Activated CD4-positive, alpha-beta T cell treated with anti-CD3 and anti-CD28 coated beads, Interleukin-2, amount 50 U/mL, for 4 hours (primary cell): Measurements from ENCODE around the gene SIGLEC1.

Source experiments
- DNase-seq, 2 experiments: peaks; one replicate each; pipeline ENCODE4 v3.0.0-alpha.2; 2020

SIGLEC1 gene

DNA sequence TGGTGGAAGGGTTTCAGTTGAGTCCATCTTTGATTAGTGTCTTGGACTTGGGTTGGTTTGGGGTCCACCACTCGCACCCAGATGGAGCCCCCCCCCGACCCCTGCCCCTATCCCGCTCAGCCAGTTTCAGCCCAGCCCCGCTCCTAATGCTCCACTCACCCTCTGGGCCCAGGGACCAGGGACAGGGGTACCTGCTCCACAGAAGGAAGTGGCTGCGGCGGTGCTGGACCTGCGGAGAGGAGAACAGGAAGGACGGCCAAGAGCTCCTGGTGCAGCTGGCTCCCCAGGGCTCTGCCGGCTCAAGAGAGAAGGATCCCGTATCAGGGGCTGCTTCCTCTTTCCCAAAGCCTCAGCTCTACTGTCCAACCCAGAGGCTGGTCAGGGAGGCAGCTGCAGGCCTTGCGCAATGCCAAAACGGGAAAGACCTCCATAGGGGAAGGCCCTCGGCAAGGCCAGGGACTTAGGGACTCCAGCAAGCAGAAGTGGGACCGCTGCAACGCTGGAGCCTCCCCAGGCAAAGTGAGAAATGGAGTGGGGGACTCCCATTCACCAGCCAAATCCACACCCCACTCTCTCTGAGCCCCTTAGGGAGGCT is at the start of gene SIGLEC1:
Gene SIGLEC1 (minus strand): TSS at position 322 of the 595 bp plus-strand sequence. CDS start 5,472 bp downstream, outside the sequence.
- DNase-seq: no peak

DNA sequence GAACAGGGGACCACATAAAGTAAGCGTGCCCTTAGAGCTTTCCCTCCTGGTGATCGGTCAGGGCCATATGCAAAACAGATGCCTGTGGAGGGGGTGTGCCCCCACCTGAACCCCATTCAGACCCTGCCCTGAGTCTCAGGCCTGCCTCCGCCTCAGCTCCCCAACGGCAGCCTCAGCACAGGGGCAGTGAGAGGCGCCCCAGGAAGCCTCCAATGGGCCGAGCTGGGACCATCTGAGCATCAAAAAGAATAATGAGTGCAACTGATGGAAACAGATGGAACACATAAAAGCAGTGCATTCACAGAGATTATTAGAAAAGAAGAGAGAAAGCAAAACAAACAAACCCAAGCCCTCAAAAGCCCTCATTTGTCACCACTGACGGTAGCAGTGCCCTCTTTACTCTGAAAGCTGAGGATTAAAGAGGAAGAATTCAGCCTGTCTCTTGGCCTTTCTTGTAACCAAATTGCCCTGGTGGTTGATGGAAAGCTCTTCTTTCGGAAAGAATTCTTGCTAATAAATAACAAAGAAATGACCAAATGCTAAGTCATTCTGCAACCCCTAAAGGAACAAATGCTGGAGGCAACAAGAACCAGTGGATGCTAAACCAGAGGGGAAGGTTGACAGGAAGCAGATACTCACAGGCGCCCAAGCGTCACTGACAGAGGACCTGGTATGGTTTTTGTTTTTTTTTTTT is 48.4 kb upstream of the SIGLEC1 start:
- DNase-seq: no peak

GRCh38 chr20:3759884-3760283 is 47.5 kb upstream of the SIGLEC1 start:
- no peak for DNase-seq

GRCh38 chr20:3759316-3759823 is 47.0 kb upstream of the SIGLEC1 start:
- DNase-seq: no peak

- DNase-seq: no peak
Measured at GRCh38 chr20:3758566-3758965, 46.2 kb upstream of the SIGLEC1 start.

DNA sequence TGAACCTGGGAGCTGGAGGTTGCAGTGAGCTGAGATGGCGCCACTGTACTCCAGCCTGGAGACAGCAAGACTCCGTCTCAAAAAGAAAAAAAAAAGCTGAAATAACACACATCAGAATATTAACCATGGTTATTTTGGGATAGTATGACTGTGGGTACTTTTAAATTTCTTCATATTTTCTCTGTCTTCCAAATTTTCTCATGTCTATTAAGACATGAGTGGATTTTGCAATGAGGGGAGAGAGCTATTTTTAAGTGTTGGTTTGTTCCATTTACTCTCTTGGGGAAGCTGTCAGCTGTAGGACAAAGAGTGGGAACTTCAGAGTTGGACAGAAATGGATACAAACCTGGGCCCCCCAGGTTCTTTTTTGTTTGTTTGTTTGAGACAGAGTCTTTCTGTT is 44.9 kb upstream of the SIGLEC1 start:
- DNase-seq: no peak

DNA sequence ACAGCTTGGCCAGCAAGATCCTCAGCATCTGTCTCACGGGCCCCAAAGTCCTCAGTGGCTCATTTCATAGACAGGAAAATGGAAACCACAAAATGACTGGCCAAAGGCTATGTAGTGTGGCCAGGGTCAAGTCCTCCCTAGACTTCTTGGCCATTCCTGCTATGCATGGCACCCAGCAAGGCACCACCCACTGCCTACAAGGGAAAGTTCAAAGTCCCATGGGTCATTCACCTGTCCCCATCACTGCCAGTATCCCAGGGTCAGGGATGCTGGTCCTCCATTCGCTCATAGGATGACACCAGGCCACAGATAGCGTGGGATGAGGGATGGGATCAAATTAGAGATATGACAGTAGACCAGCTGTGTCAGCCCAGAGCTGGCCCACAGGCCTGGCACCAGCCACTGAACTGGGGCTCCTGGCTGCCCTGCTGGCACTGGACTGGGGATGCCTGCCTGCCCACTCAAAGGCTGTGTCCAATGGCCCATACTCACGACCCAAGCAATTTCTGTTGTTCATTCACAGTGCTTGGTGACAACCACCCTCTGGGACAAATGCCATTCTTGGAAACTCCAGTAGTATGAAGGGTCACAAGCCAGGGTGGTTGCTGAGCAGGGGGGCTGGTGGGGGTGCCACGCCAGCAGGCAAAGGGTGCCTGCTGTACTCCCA is 43.5 kb upstream of the SIGLEC1 start:
- no peak for DNase-seq

- DNase-seq: no peak
Measured at GRCh38 chr20:3755269-3755668, 42.9 kb upstream of the SIGLEC1 start.

- DNase-seq: no peak
Measured at GRCh38 chr20:3754276-3754630, 41.9 kb upstream of the SIGLEC1 start.

DNA sequence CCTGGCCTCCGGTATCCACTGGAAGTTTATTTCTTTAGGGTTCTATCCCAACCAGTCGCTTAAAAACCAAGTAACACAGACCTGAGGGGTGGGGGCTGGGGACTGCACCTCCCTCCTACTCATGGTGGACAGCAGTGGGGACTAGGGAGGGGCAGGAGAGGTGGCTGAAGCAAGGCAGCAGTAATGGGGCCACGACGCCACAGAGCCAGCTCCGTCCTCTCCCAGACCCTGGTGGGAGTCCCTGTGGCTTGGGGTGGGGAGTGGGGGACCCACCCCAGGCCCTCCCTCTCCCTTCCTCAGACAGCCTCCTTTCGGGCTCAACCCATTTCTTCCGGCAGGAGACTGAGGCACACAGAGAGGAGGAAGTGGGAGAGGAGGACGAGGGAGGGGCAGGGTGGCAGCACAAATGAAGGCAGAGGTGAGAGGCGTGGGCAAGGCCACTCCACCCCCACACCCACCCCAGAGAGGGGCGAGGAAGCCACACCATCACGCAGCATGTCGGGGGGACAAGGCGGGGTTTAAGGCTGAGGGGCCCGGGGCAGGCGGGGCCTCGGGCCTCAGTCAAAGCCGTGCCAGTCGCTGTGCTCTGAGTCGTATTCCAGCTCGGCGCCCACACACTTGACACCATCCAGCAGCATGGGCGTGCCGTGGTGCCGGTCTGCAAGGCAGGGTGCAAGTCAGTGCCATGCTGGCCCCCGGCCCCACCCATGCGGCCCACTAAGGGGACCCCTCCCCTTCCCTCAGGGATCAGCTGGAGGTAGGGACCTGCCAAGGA is 41.3 kb upstream of the SIGLEC1 start:
- DNase-seq: no peak

- peak; percentile 54 to 60 for DNase-seq
Measured at GRCh38 chr20:3753098-3753497, 40.7 kb upstream of the SIGLEC1 start.

- DNase-seq: no peak
Measured at GRCh38 chr20:3752386-3752759, 40.0 kb upstream of the SIGLEC1 start.

DNA sequence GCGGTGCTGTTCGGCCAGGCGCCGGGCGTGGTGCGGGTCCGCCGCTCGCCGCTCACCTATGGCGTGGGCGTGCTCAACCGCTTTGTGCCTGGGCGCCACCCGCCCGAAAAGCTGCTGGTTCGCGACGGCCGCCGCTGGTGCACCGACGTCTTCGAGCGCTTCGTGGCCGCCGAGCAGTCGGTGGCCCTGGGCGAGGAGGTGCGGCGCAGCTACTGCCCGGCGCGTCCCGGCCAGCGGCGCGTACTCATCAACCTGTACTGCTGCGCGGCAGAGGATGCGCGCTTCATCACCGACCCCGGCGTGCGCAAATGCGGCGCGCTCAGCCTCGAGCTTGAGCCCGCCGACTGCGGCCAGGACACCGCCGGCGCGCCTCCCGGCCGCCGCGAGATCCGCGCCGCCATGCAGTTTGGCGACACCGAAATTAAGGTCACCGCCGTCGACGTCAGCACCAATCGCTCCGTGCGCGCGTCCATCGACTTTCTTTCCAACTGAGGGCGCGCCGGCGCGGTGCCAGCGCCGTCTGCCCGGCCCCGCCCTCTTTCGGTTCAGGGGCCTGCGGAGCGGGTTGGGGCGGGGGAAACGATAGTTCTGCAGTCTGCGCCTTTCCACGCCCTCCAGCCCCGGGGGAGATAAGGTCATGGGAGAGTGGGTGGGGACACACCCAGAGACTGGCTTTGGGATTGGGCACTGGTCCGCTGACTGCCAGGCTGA is 39.4 kb upstream of the SIGLEC1 start:
- DNase-seq: peak; percentile 46 to 54

- DNase-seq: no peak
Measured at GRCh38 chr20:3751305-3751674, 38.9 kb upstream of the SIGLEC1 start.

- DNase-seq: peak in 1 of 2 experiments; percentile 13
Measured at GRCh38 chr20:3749689-3750531, 37.5 kb upstream of the SIGLEC1 start.

DNA sequence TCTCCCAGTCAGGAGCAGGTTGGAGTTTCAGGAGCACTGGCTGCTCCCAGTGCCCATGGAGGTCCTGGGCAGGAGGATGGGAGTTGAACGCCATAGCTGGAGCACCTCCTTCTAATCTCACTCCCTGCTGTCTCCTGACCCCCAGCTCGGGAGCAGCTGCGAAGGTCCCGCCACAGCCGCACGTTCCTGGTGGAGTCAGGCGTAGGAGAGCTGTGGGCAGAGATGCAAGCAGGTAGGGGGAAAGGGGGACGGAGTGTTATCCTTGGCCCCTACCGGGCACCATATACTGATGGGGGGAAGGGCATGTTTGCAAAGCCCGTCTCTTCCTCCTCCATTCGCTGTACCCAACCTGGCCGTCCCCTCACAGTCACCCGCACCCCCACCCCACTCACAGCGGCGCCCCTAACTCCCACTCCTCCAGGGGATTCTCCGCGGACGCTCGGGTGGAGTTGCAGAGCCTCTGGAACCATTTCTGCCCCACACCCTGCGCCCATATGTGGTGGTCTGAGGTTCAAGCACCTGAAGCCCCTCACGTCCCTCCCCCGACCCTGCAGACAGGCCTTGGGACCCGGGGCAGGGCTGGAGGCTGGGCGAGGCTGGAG is 36.8 kb upstream of the SIGLEC1 start:
- no peak for DNase-seq

DNA sequence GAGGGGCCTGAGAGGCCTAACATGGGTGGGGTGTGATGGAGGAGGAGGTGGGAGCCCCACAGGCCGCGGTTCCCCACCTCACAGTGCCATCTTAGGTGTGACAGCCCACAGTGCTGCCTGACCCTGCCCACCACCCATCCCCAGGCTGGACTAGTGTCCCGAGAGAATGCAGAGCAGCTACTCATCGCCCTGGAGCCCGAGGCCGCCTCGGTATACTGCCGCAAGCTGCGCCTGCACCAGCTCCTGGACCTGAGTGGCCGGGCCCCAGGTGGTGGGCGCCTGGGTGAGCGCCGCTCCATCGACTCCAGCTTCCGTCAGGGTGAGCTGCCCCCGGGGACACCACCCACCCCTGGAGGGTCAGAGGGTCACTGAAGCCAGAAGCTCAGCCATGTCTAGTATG is 35.7 kb upstream of the SIGLEC1 start:
- no peak for DNase-seq

GRCh38 chr20:3747471-3747870 is 35.1 kb upstream of the SIGLEC1 start:
- no peak for DNase-seq

GRCh38 chr20:3745686-3746173 is 33.3 kb upstream of the SIGLEC1 start:
- no peak for DNase-seq

- peak; percentile 79 to 83 for DNase-seq
Measured at GRCh38 chr20:3744806-3745685, 32.6 kb upstream of the SIGLEC1 start.
